ENCODE results near the gene TRIM14.

Gene TRIM14

GRCh38 chr9:98159301-98159700 lies 40.3 kb upstream of the TRIM14 start:
- DNase-seq (ENCODE audit: low read depth), result no peak
- TF ChIP-seq CTCF (conservative IDR thresholded peaks at IDR 0.05; ENCODE audit: low read length), result no peak
- no peak overlapping the region for H3K4me3 ChIP-seq (ENCODE audit: low read length)

DNA sequence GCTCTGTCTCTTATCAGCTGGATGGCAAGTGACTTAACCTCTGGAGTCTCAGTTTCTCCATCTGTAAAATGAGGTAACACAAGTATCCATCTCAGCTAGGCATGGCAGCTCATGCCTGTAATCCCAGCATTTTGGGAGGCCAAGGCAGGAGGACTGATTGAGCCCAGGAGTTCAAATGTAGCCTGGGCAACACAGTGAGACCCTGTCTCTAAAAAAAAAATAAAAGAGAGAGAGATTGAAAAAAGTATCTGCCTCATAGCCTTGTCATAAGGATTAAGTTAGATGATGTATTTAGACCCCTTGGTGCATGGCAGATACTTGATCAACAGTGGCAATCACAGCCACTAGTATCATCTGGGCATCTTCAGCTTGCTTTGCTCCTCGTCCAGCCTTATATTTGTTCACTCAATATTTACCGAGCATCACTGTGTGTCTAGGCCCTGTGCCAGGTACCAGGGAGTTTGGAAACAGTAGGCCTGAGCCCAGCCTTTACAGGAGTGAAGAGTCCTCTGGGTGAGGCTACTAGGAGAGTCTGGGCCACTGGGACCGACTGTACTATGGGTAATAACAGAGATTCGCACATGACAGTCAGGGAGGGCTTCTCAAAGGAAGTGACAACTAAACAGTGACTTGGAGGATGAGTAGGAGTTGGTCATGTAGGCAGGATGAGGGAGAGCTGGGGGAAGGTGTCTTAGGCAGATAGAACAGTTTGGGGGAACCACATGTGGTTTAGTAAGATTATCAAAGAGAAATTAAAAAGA lies 39.2 kb upstream of the TRIM14 start:
- no peak for DNase-seq (ENCODE audit: low read depth)
- no peak overlapping the region for H3K4me3 ChIP-seq (ENCODE audit: low read length)
- no peak for TF ChIP-seq CTCF (conservative IDR thresholded peaks at IDR 0.05; ENCODE audit: low read length)

DNA sequence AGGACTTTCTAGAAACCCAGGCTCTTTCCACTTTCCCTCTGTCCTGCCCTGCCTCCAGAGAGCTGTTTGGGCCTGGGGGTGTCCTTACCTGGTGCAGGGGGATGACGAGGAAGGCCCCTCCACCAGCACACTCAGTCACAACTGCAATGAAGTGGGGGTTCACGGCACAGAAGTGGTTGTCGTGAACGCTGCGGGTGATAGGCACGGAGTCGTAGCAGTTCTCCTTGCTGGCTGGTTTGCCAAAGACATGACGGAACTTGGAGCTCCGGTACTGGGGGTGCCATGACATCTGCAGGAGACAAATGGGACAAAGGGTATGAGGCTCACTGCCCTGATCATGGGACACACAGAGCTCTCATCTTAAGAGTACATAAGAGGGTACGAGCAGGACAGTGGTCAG lies 38.4 kb upstream of the TRIM14 start:
- no peak for DNase-seq (ENCODE audit: low read depth)
- H3K4me3 ChIP-seq (ENCODE audit: low read length), result no peak overlapping the region
- no peak for TF ChIP-seq CTCF (conservative IDR thresholded peaks at IDR 0.05; ENCODE audit: low read length)

DNA sequence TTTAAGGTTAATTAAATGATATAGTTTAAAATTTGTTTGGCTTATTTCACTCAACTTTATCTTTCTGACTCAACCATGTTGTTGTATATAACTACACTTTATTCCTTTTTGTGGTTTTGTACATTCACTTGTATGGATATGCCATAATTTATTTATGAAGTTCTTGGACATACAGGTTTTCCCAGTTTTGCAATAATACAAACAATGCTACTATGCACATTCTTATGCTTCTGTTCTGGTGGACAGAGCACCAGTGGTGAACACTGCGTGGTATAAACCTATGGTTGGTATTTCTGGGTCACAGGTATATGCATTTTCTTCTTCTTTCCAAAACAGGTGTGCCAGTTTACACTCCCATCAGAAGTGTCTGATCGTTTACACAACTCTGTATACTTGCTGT lies 35.7 kb upstream of the TRIM14 start:
- no peak overlapping the region for H3K4me3 ChIP-seq (ENCODE audit: low read length)
- no peak for DNase-seq (ENCODE audit: low read depth)
- TF ChIP-seq CTCF (conservative IDR thresholded peaks at IDR 0.05; ENCODE audit: low read length), result no peak

DNA sequence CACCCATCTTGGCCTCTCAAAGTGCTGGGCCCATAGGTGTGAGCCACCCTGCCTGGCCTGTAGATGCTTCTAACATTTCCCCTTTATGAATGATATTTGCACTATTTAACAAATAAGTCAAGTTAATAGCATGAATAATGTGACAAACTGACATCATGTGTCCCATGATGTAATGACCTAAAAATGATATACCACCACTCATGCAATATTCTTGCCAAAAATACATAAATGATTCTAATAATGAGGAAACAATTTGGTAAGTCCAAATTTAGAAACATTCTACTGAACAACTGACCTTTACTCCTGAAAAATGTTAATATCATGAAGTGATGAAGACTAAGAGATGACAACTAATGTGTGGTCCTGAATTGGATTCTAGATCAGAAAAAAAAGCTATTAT lies 33.5 kb upstream of the TRIM14 start:
- H3K4me3 ChIP-seq (ENCODE audit: low read length), result no peak overlapping the region
- no peak for DNase-seq (ENCODE audit: low read depth)
- no peak for TF ChIP-seq CTCF (conservative IDR thresholded peaks at IDR 0.05; ENCODE audit: low read length)

DNA sequence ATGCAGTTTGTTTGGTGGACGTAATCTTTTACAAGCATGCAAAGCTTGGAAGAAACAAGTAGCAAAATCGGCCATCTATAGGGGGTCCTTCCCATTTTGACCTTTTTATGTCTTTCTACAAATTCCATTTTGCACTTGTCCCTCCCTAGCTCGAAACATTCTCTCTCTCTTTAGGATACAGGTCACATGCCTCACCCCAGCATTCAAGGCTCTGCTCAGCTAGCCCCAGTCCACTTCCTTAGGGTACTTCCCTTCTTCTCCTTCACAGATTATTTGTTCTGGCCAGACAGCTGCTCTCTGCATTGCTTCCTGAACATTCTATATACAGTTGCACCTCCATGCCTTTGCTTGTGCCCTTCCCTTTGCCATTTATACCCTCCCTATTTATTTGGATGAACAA lies 31.7 kb upstream of the TRIM14 start:
- DNase-seq (ENCODE audit: low read depth), result no peak
- no peak for TF ChIP-seq CTCF (conservative IDR thresholded peaks at IDR 0.05; ENCODE audit: low read length)

DNA sequence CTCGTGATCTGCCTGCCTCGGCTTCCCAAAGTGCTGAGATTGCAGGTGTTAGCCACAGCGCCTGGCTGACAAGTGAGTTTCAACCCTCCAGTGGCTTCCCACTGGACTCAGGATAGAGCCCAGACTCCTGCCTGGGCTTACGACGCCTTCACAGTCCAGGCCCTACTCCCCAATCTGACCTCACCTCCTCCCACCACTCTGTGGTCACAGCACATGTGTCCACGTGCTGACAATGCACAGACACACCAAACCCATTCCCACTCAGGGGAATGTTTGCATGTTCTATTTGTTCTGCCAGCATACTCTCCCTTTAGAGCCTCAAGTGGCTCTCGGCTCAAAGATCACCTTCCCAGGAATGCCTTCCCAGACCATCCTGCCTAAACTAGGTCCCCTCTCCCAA lies 31.1 kb upstream of the TRIM14 start:
- no peak for DNase-seq (ENCODE audit: low read depth)
- TF ChIP-seq CTCF (conservative IDR thresholded peaks at IDR 0.05; ENCODE audit: low read length), result no peak
- H3K4me3 ChIP-seq (ENCODE audit: low read length), result no peak overlapping the region

More for the DNA sequence above, 31.7 kb upstream of the TRIM14 start:
- no peak overlapping the region for H3K4me3 ChIP-seq (ENCODE audit: low read length)
